GM12891 (cell line): Measurements from ENCODE around the gene TTC38.

Source experiments
- DNase-seq: peaks from one replicate; pipeline ENCODE4 v3.0.0; 2011; ENCODE audit warnings: low spot score; ENCODE audit not compliant: insufficient read length
- FAIRE-seq: peaks from 2 replicates; lab custom pipeline; 2011; peaks lifted over from hg19 to GRCh38; lab: Jason Lieb, UNC
- PAX5 ChIP-seq: IDR thresholded peaks from 2 replicates; pipeline ENCODE4 v1.6.1; 2011; ENCODE audit warnings: low read length, moderate library complexity, mild to moderate bottlenecking; ENCODE audit not compliant: insufficient read depth, severe bottlenecking
- POLR2A ChIP-seq: IDR thresholded peaks from 2 replicates; pipeline ENCODE4 v1.6.1; 2011; ENCODE audit warnings: low read depth, low read length, control low read depth
- POLR2AphosphoS5 ChIP-seq: IDR thresholded peaks from 2 replicates; pipeline ENCODE4 v1.6.1; 2011; ENCODE audit warnings: low read depth, low read length, control low read depth
- POU2F2 ChIP-seq: IDR thresholded peaks from 2 replicates; pipeline ENCODE4 v1.6.1; 2011; ENCODE audit warnings: low read depth, mild to moderate bottlenecking, control low read depth, low read length, moderate library complexity
- SPI1 ChIP-seq: IDR thresholded peaks from 2 replicates; pipeline ENCODE4 v1.6.1; 2011; ENCODE audit warnings: low read depth, low read length, control low read depth
- TAF1 ChIP-seq: IDR thresholded peaks from 2 replicates; pipeline ENCODE4 v1.6.1; 2011; ENCODE audit warnings: low read depth, low read length, control low read depth

The TTC38 gene

GRCh38 chr22:46293577-46294260, 25.9 kb downstream of the TTC38 start:
- TF ChIP-seq PAX5 (no peak), SPI1 (no peak)
- no peak for DNase-seq
- FAIRE-seq = peak; percentile 73

DNA sequence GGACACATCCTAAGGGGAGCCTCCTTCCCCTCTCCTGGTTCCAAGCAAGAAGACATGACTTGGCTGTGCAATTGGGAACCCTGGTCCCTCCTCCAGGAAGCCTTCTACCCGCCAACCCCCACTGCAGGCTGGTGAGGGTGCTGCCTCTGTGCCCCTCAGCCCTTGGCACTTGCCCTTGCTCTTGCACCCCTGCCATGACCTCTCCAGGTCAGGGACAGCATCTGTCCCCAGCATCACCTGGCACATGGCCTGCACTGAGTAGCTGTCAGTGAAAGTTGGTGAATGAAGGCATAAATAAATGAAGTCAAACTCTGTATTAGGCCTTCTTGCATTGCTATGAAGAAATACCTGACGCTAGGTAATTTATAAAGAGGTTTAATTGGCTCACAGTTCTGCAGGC, 27.0 kb downstream of the TTC38 start:
- DNase-seq (no peak), FAIRE-seq (no peak)
- no peak for TF ChIP-seq POU2F2
- no peak for TF ChIP-seq POLR2AphosphoS5
- TF ChIP-seq SPI1 = no peak
- TF ChIP-seq TAF1 = no peak
- TF ChIP-seq POLR2A = no peak
- no peak for TF ChIP-seq PAX5

DNA sequence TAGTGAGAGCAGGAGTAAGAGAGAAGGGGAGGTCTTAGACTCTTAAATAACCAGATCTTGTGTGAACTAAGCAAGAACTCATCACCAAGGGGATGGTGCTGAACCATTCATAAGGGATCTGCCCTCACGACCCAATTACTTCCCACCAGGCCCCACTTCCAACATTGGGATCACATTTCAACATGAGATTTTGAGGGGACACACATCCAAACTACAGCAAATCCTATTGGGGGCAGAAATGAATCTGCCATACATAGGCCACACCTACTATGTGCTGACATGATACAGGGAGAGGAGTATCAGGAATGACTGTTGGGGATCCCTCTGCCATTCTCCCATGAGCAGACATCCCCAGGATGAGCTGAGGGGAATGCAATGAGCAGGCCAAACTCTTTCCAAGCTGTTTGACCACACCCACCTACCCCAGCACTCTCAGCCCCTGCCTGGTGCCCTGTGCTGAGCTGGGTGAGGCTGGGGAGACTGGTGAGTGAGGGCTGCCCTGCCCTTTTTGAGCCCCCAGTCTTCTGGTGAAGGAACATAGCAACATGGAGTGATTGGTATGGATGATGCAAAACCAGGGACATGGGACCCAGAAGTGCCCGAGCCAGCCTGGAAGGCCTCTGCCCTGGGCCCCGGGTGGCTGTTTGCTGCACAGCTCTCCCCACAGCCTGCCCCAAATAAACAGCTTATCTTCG, 27.6 kb downstream of the TTC38 start:
- FAIRE-seq = peak; percentile 67
- DNase-seq = no peak
- no peak for TF ChIP-seq POU2F2
- TF ChIP-seq POLR2AphosphoS5 = 0 out of 2 replicates have a peak, but pooled peaks have one; percentile 30

DNA sequence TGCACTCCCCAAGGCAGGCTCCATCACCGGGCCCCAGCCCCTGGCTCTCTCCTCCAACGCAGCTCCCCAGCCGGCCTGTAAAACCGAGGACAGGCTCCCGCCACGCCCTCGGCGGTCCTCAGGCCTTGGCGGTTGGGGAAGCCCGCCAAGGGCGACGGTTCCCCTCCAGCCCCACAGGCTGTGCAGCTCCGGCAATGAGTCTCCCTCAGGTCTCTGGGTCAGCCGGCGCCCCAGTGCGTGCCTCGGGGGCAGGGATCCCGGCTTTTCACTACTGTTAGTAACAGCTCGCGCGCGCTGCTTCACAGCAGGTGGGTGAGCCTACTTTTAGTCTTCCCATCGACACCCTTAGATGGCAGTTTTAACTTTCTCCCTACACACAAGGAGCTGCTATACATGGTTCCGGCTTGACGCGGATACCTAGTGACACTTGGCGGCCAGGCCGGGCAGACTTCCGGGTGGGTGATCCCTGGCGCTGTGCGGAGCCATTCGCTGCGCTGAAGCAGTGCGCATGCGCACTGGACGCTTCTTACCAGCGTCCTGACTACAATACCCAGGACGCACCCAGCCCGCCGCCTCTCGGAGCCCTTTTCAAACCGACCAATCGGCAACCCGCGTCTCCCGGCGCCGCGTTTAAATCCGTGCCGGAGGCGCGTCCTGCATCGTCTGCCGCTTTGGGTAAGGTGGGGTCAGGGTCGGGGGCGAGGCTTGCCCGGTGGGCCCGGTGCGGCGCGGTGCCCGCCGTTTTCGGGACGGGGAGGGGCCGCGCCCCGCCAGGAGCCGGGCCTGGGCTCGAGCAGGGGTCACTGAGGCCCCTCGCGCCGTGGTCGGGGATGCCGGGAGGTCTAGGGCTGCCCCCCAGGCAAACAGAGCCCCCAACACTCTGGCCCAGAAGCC, 28.7 kb downstream of the TTC38 start, which contains the start of gene GTSE1:
TSS of gene GTSE1 (plus strand) at position 614 of the 894 bp plus-strand sequence. CDS start 531 bp downstream, outside the sequence.
- DNase-seq (peak; percentile 98), FAIRE-seq (peak; percentile 99)

GRCh38 chr22:46297151-46297812, 29.5 kb downstream of the TTC38 start:
- FAIRE-seq (no peak), DNase-seq (no peak)
- no peak for TF ChIP-seq TAF1
- no peak for TF ChIP-seq SPI1
- TF ChIP-seq PAX5 = no peak
- no peak for TF ChIP-seq POU2F2
- no peak for TF ChIP-seq POLR2A
- TF ChIP-seq POLR2AphosphoS5 = no peak

More for the DNA sequence above, 28.7 kb downstream of the TTC38 start, which contains the start of gene GTSE1:
- TF ChIP-seq POLR2AphosphoS5 (peak; percentile 92), POLR2A (peak; percentile 86), SPI1 (no peak), TAF1 (peak; percentile 69; the same call in 1 of the 2 replicates), PAX5 (no peak), POU2F2 (peak; percentile 63; the same call in 1 of the 2 replicates)

DNA sequence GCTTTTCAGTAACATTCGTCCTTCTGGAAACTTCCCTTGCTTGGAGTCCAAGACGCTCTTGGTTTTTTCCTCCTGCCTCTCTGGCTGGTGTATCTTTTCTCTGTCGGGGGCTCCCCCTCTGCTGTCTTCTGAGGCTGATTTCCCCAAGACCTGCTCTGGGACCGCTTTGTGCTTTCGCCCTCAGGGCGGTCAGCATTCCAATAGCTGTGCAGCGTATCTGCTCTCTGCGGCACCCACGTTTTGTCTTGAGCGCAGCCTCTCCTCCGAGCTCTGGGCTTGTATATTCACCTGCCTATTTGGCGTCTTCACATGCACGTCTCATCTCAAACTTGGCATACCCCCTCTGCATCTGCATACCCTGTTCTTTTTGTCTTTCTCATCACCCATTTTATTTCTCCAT, 31.3 kb downstream of the TTC38 start:
- DNase-seq (no peak), FAIRE-seq (no peak)
- TF ChIP-seq POLR2A (no peak), PAX5 (no peak), POU2F2 (no peak), POLR2AphosphoS5 (no peak), TAF1 (no peak), SPI1 (no peak)

GRCh38 chr22:46300491-46300890, 32.7 kb downstream of the TTC38 start:
- FAIRE-seq (no peak), DNase-seq (no peak)
- TF ChIP-seq POLR2AphosphoS5 (no peak), POLR2A (no peak), TAF1 (no peak), PAX5 (no peak), POU2F2 (no peak), SPI1 (no peak)

DNA sequence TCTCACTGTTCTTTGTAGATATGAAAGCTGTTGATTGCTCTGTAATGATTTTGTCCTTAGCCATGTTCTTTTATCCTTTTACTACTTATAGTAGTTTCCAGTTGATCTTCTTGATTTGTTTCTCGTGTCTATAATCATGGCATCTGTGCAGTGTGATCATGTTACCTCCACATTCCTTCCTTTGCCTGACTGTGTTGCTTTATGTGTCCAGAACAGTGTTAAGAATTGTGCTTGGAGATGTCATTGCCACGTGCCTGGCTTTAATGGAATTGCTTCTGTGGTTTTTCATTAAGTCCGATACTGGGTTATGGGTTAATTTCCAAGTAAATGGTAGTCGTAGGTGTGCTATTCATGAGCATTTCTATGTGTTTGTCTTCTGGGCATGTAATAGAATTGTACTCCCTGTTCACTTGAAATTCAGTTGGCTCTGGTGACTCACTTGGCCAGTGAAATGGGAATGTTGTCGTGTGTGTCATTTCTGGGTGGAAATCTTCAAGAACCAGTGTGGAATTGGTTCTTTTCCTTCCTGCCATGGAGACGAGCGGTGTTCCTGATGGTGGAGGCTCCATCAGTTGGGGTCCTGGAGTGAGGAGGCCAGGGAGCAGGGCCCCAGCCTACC, 35.6 kb downstream of the TTC38 start:
- TF ChIP-seq POLR2AphosphoS5 (no peak), TAF1 (no peak), SPI1 (no peak), POU2F2 (no peak), POLR2A (no peak), PAX5 (no peak)
- DNase-seq (no peak), FAIRE-seq (no peak)
